PFSK-1 (cell line): ENCODE results near the gene DMRTA2. TPM values are rescaled to one million over a fixed set of nuclear protein-coding genes. Genes with fewer than 3 reads are reported as not detected.

Experiments
- FOXP2 ChIP-seq: optimal IDR thresholded peaks from 2 replicates; pipeline ENCODE3; 2011; ENCODE audit warnings: borderline replicate concordance, control low read depth, inconsistent platforms; ENCODE audit not compliant: insufficient read depth; ENCODE audit errors: extremely low read length, extremely low read depth
- POLR2AphosphoS5 ChIP-seq: IDR thresholded peaks from 2 replicates; pipeline ENCODE4 v1.6.1; 2012; ENCODE audit warnings: low read depth, mild to moderate bottlenecking, control low read depth, low read length, moderate library complexity
- SIN3A ChIP-seq: IDR thresholded peaks from 2 replicates; pipeline ENCODE4 v1.6.1; 2012; ENCODE audit warnings: mild to moderate bottlenecking, low read length, moderate library complexity, borderline replicate concordance; ENCODE audit not compliant: insufficient read depth
- TAF1 ChIP-seq: IDR thresholded peaks from 2 replicates; pipeline ENCODE4 v1.6.1; 2012; ENCODE audit warnings: low read length, control low read depth, borderline replicate concordance; ENCODE audit not compliant: insufficient read depth
- polyA plus RNA-seq: library from polyadenylated mRNA; unstranded; fragments of >200 nt; gene quantifications from one replicate; pipeline ENCODE4 v1.2.1, GENCODE V29; 2012; ENCODE audit warnings: low read depth, missing spikeins; ENCODE audit not compliant: insufficient read length
- TF ChIP-seq, protein P1 (sequence below), 2 experiments: IDR thresholded peaks; 2 replicates each; pipeline versions ENCODE4 v1.6.1 to v1.8.0; 2011 to 2012; ENCODE audit warnings: low read depth in 2 of 2, low read length in 2 of 2, control low read depth in 1 of 2, inconsistent platforms in 1 of 2, mild to moderate bottlenecking in 1 of 2, moderate library complexity in 1 of 2; ENCODE audit not compliant: insufficient read depth in 1 of 2

Gene DMRTA2
- polyA plus RNA-seq, result not detected

DNA sequence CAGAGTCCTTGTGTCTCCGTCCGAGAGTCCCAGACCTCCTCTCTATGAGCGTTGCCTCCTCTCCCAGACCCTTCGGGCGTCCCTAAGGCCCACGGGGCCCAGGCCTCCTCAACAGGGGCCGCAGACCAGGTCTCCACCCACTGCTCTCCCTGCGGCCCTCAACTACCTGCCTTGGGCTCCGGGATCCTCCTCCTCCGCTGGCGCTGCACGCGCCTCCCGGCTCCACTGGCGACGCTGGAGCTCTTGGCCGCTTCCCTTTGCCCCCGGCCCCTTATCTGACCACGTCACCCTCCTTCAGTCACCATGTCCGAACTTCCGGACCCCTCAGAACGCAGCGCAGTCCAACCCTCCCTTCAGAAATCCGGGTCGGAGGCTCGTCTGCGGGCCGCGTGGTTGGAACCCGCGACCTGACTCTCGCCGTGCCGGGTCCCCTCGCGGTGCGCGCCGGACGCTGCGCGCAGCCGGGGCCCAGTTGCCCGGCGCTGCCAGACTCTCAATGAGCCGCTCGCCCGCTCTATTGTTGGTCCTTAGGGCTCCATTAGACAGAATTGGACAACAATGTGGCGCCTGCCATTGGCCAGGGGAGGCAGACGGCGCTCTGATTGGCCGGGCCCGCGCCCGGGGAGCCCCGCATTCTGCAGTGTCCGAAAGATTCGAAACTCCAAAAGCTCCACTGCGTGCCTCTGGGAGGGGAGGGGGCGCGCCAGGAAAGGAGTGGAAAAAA is at the start of gene DMRTA2:
Gene DMRTA2 (minus strand): TSS at position 498 of the 724 bp plus-strand sequence. CDS start 1,907 bp downstream, outside the sequence.
- TF ChIP-seq, protein P1, sequence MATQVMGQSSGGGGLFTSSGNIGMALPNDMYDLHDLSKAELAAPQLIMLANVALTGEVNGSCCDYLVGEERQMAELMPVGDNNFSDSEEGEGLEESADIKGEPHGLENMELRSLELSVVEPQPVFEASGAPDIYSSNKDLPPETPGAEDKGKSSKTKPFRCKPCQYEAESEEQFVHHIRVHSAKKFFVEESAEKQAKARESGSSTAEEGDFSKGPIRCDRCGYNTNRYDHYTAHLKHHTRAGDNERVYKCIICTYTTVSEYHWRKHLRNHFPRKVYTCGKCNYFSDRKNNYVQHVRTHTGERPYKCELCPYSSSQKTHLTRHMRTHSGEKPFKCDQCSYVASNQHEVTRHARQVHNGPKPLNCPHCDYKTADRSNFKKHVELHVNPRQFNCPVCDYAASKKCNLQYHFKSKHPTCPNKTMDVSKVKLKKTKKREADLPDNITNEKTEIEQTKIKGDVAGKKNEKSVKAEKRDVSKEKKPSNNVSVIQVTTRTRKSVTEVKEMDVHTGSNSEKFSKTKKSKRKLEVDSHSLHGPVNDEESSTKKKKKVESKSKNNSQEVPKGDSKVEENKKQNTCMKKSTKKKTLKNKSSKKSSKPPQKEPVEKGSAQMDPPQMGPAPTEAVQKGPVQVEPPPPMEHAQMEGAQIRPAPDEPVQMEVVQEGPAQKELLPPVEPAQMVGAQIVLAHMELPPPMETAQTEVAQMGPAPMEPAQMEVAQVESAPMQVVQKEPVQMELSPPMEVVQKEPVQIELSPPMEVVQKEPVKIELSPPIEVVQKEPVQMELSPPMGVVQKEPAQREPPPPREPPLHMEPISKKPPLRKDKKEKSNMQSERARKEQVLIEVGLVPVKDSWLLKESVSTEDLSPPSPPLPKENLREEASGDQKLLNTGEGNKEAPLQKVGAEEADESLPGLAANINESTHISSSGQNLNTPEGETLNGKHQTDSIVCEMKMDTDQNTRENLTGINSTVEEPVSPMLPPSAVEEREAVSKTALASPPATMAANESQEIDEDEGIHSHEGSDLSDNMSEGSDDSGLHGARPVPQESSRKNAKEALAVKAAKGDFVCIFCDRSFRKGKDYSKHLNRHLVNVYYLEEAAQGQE (IDR thresholded peaks at IDR 0.05; ENCODE audit: insufficient read depth in 1 of 2, low read depth in 2 of 2, low read length in 2 of 2), result no peak
- no peak for TF ChIP-seq TAF1
- no peak for TF ChIP-seq POLR2AphosphoS5
- TF ChIP-seq FOXP2, result no peak
- TF ChIP-seq SIN3A, result no peak

GRCh38 chr1:50471967-50472366 is 48.7 kb upstream of the DMRTA2 start:
- TF ChIP-seq SIN3A, result no peak
- no peak for TF ChIP-seq TAF1
- TF ChIP-seq FOXP2, result no peak
- TF ChIP-seq POLR2AphosphoS5, result no peak
- TF ChIP-seq, protein P1 (IDR thresholded peaks at IDR 0.05; ENCODE audit: insufficient read depth in 1 of 2, low read depth in 2 of 2, low read length in 2 of 2), result no peak

GRCh38 chr1:50462964-50463363 is 39.7 kb upstream of the DMRTA2 start:
- TF ChIP-seq POLR2AphosphoS5, result no peak
- TF ChIP-seq, protein P1 (IDR thresholded peaks at IDR 0.05; ENCODE audit: insufficient read depth in 1 of 2, low read depth in 2 of 2, low read length in 2 of 2), result no peak
- no peak for TF ChIP-seq SIN3A
- TF ChIP-seq TAF1, result no peak

DNA sequence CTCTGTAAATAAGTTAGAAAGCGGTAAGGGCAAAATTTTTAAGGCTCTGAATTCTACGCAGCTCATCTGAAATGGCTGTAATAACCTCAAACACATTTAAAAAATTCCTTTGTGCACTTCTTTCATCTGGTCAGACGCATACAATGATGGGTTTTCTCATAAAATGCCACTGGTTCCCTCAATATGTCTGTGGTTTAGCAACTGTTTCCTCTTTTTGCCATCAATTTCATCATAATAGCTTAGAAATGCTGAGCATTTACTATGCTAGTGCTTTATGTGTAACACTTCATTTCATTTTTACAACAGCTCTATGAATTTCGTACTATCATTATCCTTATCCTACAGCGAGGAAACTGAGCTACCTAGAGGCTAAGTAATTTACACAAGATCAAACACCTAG is 35.3 kb upstream of the DMRTA2 start:
- TF ChIP-seq SIN3A, result no peak

DNA sequence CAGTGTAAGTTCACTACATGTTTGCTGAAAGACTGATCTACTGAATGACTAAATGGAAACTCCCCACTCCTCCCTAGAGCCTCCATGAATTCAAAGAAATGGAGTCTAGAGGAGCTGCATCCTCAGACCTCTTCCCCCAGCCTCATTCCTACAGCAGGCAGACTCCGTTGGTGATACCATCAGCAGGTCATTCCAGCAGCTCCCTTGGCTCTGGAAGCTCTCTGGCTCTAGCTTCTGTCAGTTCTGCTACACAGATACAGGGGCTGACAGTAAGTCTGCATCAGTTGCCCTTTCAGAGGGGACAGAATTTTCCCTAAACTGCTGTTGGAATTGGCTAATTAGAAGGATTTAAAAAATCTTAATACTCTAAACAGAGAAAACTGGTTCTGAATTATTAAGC is 31.7 kb upstream of the DMRTA2 start:
- TF ChIP-seq SIN3A (no peak), TAF1 (no peak), FOXP2 (no peak), POLR2AphosphoS5 (no peak)
- TF ChIP-seq, protein P1 (IDR thresholded peaks at IDR 0.05; ENCODE audit: insufficient read depth in 1 of 2, low read depth in 2 of 2, low read length in 2 of 2), result no peak
